ENCODE measurements around the gene KIAA0040. TPM values are rescaled to one million over a fixed set of nuclear protein-coding genes. Genes with fewer than 3 reads are reported as not detected.
A peak's percentile ranks its signal among the peaks of the same experiment; 100 is the strongest.

KIAA0040 gene
- polyA plus RNA-seq (2013, experiment 1 of 2; ENCODE audit: insufficient read length), result 0.06 TPM
- polyA plus RNA-seq (2013, experiment 2 of 2; ENCODE audit: insufficient read length), result 0.15 TPM

DNA sequence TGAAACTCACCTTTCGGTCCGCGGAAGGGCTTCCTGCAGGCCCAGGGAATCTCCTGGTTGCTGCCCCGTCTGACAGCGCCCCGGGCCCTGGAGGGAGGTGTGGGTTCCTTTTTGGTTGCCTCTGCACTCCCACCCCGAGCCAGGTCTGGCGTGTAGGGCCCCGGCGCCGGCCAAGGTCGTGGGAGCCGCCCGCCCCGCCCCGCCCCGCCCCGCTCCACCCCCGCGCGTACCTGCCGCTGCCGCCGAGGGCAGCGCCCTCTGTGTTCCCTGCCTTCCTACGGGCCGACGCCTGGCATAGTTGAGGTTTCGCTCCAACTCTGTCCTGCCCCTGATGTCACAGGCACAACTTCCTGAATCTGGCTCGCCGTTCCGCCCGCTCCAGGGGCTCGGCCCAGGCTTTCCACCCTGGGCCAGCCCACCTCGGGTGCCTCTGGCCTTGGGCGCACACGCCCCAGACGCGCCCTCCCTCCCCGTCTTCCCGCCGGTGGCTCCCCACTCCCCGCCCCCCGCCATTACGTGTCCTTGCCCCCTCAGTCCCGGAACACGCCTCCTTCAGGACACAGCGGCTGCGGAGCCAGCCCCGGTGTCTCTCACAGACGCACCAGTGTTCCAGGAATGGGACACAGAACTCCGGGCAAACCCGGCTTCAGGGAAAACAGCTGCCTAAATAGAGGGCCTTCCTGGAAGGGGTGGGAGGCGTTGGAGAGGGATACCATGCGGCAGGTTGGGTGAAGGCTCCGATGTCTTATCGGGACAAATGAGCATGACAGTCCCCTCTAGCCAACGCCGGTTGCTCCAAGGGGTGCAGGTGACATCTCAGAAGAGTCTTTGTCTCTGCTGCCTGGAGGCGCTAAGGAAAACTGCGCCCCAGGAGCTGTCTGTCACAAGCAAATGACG, at the start of gene KIAA0040:
Gene KIAA0040 (minus strand): TSS at position 147 of the 897 bp plus-strand sequence. CDS start 31,763 bp downstream, outside the sequence.
- peak; percentile 9 for DNase-seq

DNA sequence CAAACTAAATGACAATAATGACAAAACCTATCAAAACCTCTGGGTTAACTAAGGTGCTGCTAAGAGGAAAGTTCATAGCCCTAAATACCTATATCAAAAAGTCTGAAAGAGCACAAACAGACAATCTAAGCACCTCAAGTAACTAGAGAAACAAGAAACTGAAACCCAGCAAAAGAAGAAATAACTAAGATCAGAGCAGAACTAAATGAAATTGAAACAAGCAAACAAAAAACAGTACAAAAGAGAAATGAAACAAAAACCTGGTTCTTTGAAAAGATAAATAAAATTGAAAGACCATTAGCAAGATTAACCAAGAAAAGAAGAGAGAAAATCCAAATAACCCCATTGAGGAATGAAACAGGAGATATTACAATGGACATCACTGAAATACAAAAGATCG, 44.8 kb upstream of the KIAA0040 start:
- DNase-seq, result no peak

DNA sequence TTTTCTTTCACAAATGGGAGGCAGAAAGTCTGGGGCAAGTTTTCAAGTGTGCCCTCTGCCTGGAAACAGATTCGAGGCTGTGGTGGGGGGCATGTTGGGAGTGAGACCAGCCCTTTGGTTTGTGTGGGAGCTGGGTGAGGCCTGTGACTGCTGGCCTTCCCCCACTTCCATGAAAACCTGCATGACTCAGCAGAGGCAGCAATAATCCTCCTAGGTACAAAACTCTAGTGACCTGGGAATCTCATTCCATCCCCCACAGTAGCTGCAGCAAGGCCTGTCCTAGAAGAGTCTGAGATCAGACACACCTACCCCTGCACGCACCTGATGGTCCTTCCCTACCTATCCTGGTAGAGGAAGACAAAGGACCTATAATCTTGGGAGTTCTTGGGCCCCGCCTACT, 42.1 kb upstream of the KIAA0040 start:
- no peak for DNase-seq

GRCh38 chr1:175232335-175232734, 39.8 kb upstream of the KIAA0040 start:
- DNase-seq, result no peak

GRCh38 chr1:175225805-175226129, 33.2 kb upstream of the KIAA0040 start:
- DNase-seq, result no peak

DNA sequence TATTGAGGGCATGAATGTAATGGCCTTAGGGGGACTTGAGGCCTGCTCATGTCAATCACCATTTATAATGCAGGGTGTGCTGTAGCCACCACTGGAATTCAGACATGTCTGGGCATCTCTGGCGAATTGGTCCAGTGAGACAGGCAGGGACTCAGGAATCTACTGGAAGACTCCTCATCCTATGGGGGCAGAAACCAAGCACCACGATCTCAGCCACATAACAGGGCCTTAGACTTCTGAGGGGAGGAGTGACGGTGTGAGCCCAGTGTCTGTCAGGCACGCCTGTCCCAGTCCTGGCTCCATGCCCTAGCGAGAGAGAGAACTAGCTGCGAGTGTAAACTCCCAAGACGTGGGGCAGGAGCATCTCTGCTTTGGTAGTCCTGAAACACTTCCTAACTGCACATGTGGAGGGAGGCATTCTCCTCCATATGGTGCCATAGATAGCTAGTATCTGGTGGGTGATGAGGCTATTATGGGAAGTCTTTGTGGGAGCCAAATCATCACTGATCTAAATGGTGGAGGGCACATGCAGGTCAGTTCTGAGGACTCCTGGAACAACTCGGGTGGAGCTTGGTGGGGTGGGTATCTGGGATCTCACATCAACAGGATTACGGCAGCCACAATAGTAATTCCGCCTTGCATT, 29.8 kb upstream of the KIAA0040 start:
- no peak for DNase-seq

DNA sequence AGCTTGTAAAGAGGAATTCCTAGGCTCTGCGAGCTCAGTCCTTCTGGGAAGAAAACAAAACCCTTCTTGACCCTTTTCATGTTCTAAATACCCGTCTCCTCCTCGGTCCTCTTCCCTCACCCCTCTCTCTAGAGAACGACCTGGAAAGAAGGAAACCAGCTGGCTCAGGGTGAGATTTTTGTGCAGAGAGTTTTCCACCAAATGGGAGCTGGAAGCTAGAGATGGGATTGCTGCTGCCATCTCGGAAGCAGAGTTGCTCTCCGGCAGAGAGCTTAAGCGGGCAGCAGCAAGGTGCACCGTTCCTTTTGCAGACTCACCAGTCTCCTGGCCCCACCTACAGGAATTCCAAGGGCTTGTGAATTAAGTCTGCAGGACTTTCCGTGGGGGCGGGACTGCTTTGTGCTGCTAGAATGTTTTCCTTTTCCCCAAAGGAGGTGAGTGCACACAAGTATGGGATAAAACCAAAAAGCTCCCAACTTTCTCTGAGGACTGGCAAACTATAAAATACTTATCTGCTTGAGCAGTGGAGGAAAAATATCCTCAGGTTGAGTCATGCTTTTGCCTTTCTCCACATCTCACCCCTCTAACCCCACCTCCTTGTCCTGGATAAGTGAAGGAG, 29.1 kb upstream of the KIAA0040 start:
- DNase-seq, result no peak

DNA sequence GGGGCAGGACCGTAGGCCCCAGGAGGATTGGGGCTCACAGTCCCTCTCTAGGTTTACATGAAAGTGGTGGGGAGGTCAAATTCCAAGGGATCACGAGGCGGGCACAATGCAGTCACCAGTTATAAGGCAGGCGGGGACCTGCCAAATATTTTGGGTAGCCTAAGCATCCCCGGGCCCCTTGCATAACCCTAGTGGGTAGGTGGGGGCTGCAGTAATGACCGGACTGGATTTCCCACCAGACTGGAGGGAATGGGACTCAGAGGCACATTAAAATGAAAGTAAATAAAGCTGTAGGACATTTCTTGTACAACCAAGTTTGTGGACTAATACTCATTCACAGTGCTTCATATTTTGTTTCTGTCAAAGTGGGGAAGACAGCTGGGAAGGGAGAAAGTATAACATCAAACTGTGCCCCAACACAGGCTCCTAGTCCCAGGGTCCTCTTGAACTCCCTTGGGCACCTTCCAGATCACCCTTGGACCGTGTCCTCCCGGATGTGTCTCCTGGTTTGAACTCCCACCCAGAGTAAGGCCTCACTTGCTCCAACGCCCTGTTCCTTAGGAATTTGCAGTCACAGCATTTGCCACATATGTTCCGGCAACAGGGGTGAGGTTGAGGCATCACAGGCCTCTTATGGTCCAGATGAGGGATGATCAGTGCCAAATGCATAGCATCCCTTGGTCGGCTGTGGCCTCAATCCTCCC, 28.4 kb upstream of the KIAA0040 start:
- DNase-seq, result no peak

DNA sequence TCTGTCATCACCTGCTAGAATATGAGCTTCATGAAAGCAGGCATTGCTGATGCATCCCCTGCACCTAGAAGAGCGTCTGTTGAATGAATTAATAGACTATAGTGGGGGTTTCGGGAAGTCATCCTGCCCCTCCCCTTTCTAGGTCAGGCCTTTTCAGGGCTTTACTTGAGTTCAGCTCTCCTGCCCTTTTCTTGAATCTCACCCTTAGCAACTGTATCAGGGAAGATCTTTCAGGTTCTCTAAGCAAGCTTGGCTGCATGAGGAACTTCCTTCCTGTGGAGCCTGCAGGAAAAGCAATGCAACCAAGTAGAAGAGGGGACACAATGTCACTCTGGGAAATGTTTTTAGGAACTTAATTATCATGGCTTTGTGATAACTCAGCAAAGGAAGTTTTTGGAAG, 27.2 kb upstream of the KIAA0040 start:
- DNase-seq, result no peak

- no peak for DNase-seq
Observed at GRCh38 chr1:175218786-175219434, 26.3 kb upstream of the KIAA0040 start.

DNA sequence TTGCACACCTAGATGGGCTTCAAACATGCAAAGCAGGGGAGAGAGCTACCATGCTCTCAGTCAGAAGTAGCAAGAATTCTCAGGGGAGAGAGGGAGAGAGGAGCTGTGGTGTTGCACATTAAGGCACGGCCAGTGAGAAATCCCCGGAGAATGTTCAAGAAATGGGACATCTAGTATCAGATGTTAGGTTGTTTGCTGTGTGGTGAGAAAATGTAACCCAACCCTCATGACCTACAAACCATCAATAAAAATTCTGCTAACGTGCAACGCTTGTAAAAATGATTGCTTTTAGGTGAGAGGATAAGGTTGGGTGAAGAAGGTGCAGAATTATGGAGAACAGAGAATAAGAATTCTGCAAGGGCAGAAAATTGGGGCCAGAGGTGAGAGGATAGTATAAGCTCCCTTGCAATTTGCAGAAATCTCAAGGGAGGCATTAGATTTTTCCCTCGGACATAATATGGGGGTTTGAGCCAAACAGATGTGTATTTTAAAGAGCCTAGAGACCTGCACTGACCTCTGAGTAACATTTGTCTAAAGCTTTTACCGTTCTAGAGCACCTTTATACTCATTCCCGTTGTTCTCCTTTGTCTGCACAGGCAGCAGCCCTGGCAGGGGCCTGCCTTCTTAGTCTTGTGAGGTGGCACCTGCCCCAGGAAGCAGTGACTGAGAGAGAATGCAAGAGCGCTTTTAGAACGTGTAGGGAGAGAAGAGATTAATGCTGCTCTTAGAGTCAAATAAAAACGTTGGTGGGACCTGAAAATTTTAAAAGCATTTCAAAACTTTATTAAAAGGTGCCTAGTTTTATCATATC, 25.4 kb upstream of the KIAA0040 start:
- DNase-seq, result no peak

DNA sequence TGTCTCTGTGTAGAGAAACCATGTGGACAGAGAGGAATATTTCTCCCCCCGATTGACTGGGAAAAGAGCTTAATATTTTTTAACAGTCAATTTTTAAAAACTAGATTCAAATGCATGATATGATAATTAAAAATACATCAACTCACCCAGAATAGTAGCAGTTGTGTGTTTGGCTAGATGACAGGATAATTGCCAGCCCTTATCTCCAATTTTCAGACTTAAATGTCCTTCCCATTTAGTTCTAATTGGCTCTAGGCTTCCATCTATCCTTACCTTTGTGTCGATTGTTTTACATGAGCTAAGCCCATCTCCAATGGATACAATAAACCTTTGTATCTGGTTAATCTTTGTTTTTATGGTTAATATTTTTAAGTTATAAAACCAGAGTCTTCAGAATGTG, 23.9 kb upstream of the KIAA0040 start:
- no peak for DNase-seq

DNA sequence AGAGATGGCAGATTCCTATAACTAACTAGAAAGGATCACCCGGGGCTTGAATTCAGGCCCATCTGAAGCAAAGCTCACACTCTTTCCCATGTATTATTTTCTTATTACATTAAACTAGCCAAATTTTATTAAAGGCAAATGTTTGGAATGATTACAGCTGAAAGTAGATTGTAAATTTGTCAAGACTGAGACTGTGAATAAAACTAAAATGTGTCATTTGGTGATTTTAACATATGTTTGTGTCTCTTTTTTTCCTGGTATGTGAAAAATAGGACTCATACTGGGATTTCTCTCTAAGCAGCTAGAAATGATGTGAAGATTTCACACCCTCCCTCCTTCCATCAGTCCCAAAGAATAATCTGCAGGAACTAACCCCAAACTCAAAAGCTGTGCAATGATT, 19.1 kb upstream of the KIAA0040 start:
- no peak for DNase-seq

DNA sequence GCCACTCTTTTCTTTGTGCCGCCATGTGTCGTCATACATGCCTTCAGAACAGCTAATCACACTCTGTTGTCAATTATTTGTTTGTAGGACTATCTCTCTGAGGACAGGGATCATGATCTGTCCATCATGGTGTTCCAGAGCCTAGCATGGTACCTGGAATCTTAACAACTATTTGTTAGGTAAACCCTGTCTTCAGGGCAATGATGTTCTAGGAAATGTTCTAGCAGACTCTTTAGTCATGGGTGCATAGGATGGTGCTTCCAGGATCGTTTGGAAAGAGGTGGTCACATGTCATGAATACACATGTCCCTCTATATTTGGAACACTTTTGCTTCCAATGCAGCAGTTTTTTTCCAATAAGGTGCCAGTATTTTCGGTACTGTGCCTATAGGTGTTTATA, 18.2 kb upstream of the KIAA0040 start:
- no peak for DNase-seq

GRCh38 chr1:175209493-175209921, 16.9 kb upstream of the KIAA0040 start:
- no peak for DNase-seq

DNA sequence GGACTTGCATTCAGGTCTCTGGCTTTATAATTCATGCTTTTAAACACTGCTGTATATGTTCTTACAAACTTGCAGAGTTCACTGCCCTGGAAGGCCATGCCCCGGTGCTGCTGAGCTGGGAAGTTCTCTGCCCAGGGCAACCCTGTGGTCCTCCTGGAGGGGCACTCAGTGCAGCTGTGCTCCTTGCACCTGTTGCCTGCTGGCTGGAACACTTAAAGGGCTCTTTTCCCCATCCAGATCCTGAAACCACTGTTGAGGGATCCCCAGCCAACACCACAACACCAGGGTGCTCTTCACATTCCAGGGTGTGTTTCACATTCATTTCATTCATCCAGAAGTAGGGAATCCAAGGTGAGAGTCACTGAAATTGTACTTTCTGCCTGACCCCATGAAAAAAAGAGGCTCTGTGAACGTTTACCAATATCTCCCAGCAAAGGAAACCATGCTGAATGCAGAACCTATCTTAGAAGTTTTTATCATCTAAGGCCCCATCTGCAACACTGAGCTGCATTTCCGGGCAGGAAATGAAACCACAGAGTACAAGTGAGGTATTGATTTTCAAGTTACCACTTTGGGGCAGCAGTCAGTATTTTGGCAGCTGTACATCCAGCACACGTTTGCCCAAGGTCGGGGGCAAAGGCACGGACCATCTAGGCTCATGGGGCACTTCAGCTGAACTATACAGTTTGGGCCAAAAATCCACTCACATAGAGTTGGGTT, 16.4 kb upstream of the KIAA0040 start:
- no peak for DNase-seq

- DNase-seq, result no peak
Observed at GRCh38 chr1:175207971-175208370, 15.4 kb upstream of the KIAA0040 start.

GRCh38 chr1:175206687-175207086, 14.1 kb upstream of the KIAA0040 start:
- DNase-seq, result no peak

- no peak for DNase-seq
Observed at GRCh38 chr1:175204330-175204729, 11.8 kb upstream of the KIAA0040 start.

DNA sequence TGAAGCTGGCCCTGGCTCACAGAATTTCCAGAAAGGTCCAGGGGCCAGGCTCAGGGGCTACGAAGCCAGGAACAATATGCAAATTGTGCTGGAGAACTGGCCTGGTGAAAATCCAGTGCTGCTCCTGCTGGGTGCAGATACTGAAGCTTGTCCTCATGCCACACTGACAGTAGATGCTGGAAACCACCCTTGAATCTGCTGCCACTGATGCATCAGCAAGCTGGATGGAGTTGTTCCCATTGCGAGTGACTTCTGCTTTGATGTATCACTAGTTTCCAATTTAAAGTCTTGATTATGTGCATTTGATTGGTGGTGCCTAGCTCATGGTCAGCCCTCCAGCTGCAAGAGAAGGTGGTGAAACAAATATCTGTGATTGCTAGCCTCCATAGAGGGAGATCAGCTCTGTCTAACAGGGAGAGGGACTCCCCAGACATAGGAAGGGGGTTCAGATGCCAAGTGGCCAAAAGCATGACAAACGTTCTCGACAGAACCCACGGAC, 11.0 kb upstream of the KIAA0040 start:
- DNase-seq, result no peak

Data from fibroblast of skin of abdomen (primary cell).